KOPT-K1 (cell line): ENCODE data around the gene CDK10.

Experiments
- H3K27ac ChIP-seq: fragments of 200-600 bp; sonication (generic); 2 replicates; pipeline ENCODE4 v1.5.1; 2016; ENCODE audit warnings: antibody characterized with exemption, mild to moderate bottlenecking, low read depth, low read length; ENCODE audit not compliant: poor library complexity, severe bottlenecking
- H3K36me3 ChIP-seq: fragments of 200-600 bp; sonication (generic); 2 replicates; pipeline ENCODE4 v1.5.1; 2017; ENCODE audit warnings: antibody characterized with exemption, mild to moderate bottlenecking, low read length, moderate library complexity; ENCODE audit not compliant: insufficient read depth
- H3K9me3 ChIP-seq: fragments of 200-600 bp; sonication (generic); 2 replicates; pipeline ENCODE4 v1.5.1; 2017; ENCODE audit warnings: antibody characterized with exemption, low read length, mild to moderate bottlenecking; ENCODE audit not compliant: insufficient read depth, poor library complexity, severe bottlenecking

The CDK10 gene

GRCh38 chr16:89709716-89710432 lies 23.4 kb downstream of the CDK10 start:
- H3K9me3 ChIP-seq, result no peaks in the 10 kb centered on the region
- H3K36me3 ChIP-seq, result peaks cover 15% of the 10 kb centered on the region
- H3K27ac ChIP-seq, result no peak overlapping the region

- H3K9me3 ChIP-seq, result no peaks in the 10 kb centered on the region
- no peak overlapping the region for H3K27ac ChIP-seq
- peaks cover 21% of the 10 kb centered on the region for H3K36me3 ChIP-seq
Measured at GRCh38 chr16:89710709-89711564, 24.4 kb downstream of the CDK10 start.

- Histone ChIP-seq H3K36me3 (peaks cover 21% of the 10 kb centered on the region), H3K27ac (peak overlapping the region; percentile 73), H3K9me3 (no peaks in the 10 kb centered on the region)
Measured at GRCh38 chr16:89711601-89712273, 25.2 kb downstream of the CDK10 start.

- H3K9me3 ChIP-seq, result no peaks in the 10 kb centered on the region
- H3K36me3 ChIP-seq, result peaks cover 25% of the 10 kb centered on the region
- peak overlapping the region; percentile 73 for H3K27ac ChIP-seq
Measured at GRCh38 chr16:89712274-89712781, 25.8 kb downstream of the CDK10 start.

GRCh38 chr16:89716493-89716892 lies 30.0 kb downstream of the CDK10 start:
- H3K36me3 ChIP-seq, result peaks cover 37% of the 10 kb centered on the region
- no peaks in the 10 kb centered on the region for H3K9me3 ChIP-seq
- no peak overlapping the region for H3K27ac ChIP-seq

DNA sequence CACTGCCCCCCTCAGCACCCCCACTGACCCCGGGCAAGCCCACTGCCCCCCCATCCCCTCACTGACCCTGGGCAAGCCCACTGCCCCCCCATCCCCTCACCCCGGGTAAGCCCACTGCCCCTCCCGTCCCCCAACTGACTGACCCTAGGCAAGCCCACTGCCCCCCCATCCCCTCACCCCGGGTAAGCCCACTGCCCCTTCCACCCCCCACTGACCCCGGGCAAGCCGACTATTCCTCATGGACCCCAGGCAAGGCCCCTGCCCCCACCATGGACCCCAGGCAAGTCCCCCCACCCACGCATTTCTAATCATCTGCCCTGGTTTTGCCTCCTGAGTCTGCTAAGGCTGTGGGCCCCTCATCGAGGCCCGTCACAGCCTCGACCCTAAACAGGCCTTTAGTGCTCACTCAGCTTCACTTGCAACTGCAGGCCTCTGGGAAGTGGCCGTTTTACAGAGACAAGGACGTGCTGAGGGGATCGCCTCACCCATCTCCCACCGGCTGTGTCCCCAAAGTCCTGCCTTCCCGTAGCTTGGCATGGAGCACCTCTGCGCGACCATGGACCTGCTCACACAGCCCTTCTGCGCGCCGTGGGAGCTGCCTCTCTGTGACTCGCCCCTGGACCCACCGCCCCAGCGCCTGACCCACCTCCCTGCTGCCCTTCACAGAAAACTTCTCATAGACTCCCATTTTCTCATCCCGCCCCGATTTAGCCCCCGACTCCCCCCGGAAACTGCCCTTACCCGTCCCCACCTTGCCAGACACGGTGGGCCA lies 30.6 kb downstream of the CDK10 start:
- H3K9me3 ChIP-seq, result no peaks in the 10 kb centered on the region
- H3K27ac ChIP-seq, result no peak overlapping the region
- peaks cover 37% of the 10 kb centered on the region for H3K36me3 ChIP-seq

DNA sequence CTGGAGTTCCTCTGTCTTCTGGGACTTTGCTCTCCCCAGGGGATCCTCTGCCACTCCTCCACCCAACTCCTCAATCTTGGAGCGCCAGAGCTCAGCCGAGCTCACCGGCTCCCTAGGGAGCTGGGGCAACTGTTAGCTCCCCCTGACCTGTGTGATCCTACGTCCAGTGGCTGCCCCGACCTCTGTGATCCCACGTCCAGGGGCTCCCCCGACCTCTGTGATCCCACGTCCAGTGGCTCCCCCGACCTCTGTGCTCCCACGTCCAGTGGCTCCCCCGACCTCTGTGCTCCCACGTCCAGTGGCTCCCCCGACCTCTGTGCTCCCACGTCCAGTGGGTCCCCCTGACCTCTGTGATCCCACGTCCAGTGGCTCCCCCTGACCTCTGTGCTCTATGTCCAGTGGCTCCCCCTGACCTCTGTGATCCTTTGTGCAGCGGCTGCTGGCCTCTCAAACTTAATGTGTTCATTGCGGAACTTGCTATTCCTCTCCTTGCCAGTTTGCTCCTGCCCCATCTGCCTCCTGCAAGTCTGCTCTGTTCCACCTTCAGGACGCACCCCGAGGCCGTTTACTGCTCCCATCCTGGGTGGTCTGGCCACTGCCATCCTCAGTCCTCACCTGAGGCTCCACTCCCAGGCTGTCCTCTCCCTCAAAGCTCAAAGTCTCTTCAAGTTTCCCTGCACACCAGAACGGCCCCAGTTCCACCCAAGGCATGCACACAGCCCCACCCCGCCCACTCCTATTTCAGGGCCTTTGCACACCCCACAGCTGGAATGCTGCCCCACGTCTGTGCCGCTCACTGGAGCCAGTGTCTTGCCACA lies 31.4 kb downstream of the CDK10 start:
- Histone ChIP-seq H3K27ac (no peak overlapping the region), H3K36me3 (peaks cover 40% of the 10 kb centered on the region), H3K9me3 (no peaks in the 10 kb centered on the region)

- peaks cover 46% of the 10 kb centered on the region for H3K36me3 ChIP-seq
- H3K27ac ChIP-seq, result peak overlapping the region; percentile 99
- H3K9me3 ChIP-seq, result no peaks in the 10 kb centered on the region
Measured at GRCh38 chr16:89720551-89720812, 34.0 kb downstream of the CDK10 start.

DNA sequence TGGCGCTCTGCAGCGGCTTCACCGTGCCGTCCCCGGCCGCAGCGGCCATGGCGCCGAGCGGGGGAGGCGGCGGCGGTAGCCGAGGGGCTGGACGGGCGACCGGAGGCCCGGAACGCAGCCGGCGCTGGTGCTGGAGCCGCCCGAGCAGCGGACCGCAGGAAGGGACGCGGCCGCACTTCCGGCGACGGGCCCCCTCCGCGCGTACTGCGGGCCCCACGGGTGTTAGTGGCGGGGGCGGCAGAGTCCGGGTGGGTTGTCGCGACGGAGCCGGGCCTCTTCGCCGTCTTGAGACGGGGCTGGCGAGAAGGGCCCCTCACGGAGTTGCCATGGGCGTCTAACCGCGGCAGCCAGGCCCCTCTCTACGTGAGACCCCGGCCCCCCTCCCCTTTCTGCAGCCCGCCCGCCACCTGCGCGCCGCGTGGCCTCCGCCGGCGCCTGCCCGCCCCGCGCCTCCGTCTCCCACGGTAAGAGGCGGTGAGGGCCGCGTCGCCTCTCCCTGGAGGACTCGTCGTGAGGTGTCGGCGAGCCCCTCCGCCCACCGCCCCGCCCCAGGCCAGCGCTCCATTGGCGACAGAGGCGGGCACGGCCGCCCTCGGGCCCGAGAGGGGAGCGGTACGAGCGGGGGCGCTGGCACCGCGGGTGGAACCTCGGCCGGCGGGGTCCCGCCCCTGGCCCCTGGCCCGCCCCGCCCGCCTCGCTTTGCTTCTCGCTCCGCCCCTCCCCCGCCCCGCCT lies 34.5 kb downstream of the CDK10 start, which contains the start of the genes VPS9D1 and ZNF276:
TSS of gene VPS9D1 (minus strand) at position 86 of the 733 bp plus-strand sequence. CDS start at position 49, 37 bp downstream.
TSS of gene ZNF276 (plus strand) at position 725 of the 733 bp plus-strand sequence. CDS start 104 bp downstream, outside the sequence.
- Histone ChIP-seq H3K9me3 (no peaks in the 10 kb centered on the region), H3K27ac (peak within 1 kb of the TSS; percentile 99), H3K36me3 (peaks cover 47% of the 10 kb centered on the region)

- no peaks in the 10 kb centered on the region for H3K9me3 ChIP-seq
- H3K27ac ChIP-seq, result peak overlapping the region; percentile 99
- H3K36me3 ChIP-seq, result peaks cover 55% of the 10 kb centered on the region
Measured at GRCh38 chr16:89721546-89722391, 35.3 kb downstream of the CDK10 start.

DNA sequence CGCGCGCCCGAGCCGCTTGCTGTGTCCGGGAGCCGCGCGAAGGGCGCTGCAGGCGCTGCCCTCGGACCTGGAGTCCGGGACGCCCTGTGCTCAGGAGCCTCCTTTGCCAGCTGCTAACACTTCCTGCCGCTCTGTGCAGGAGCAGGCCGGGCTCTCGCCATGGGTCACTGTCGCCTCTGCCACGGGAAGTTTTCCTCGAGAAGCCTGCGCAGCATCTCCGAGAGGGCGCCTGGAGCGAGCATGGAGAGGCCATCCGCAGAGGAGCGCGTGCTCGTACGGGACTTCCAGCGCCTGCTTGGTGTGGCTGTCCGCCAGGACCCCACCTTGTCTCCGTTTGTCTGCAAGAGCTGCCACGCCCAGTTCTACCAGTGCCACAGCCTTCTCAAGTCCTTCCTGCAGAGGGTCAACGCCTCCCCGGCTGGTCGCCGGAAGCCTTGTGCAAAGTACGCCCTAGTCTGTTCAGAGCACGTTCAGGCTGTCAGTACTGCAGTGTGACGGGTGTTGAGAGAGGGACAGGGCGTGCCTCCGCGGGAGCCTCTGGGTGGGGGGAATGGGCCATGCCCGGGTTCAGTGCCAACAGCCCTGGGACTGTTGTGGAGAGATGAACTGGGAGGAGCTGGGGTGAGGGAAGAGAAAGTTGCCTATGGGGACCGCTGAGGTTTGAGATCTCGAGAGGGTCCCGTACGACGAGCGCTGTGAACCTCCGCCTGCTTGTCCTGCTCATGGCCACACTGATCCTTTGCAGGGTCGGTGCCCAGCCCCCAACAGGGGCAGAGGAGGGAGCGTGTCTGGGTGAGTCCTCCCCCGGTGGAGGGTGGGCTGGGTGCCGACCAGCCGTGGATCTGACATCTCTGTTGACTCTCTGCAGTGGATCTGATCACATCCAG lies 36.1 kb downstream of the CDK10 start:
- Histone ChIP-seq H3K36me3 (peaks cover 57% of the 10 kb centered on the region), H3K27ac (peak overlapping the region; percentile 99), H3K9me3 (no peaks in the 10 kb centered on the region)
